Natural killer cell (primary cell): ENCODE data around the gene SLC24A3. TPM values are rescaled to one million over a fixed set of nuclear protein-coding genes. Genes with fewer than 3 reads are reported as not detected.

Source experiments
- ATAC-seq, 3 donors: fragments of 150-1000 bp in 2 of 3; fragments of 200-7000 bp in 1 of 3; cut with Tn5 transposase; 1 replicate in 1 of 3; 2 replicates in 2 of 3; pipeline ENCODE4 v1.10.0; 2021; ENCODE audit warnings: mild to moderate bottlenecking in 2 of 3, moderate library complexity in 2 of 3
- DNase-seq, 2 donors: peaks; one replicate each; pipeline versions ENCODE4 v3.0.0 to v3.0.0-alpha.2; 2013 to 2021; ENCODE audit warnings: mixed read lengths in 1 of 2
- H3K27ac ChIP-seq: one replicate; pipeline ENCODE4 v1.5.1; 2013; ENCODE audit warnings: mild to moderate bottlenecking, low read length
- H3K27me3 ChIP-seq: one replicate; pipeline ENCODE4 v1.6.1; 2013; ENCODE audit warnings: low read length; ENCODE audit not compliant: control insufficient read depth, insufficient read depth
- H3K36me3 ChIP-seq: one replicate; pipeline ENCODE4 v1.6.1; 2013; ENCODE audit warnings: low read length; ENCODE audit not compliant: control insufficient read depth, insufficient read depth
- H3K4me1 ChIP-seq: one replicate; pipeline ENCODE4 v1.6.1; 2013; ENCODE audit warnings: low read length; ENCODE audit not compliant: control insufficient read depth, insufficient read depth
- H3K4me3 ChIP-seq: one replicate; pipeline ENCODE4 v1.5.1; 2013; ENCODE audit warnings: low read length
- H3K9me3 ChIP-seq: one replicate; pipeline ENCODE4 v1.6.1; 2013; ENCODE audit warnings: low read length; ENCODE audit not compliant: control insufficient read depth, insufficient read depth
- H3K27ac Mint-ChIP-seq, 2 donors: one replicate each; pipeline ENCODE4 v1.8.0; 2022; ENCODE audit warnings: mild to moderate bottlenecking in 2 of 2, mixed read lengths in 2 of 2, moderate library complexity in 1 of 2
- H3K27me3 Mint-ChIP-seq, 2 donors: one replicate each; pipeline ENCODE4 v1.8.0; 2022; ENCODE audit warnings: low read depth in 2 of 2, mixed read lengths in 2 of 2
- H3K36me3 Mint-ChIP-seq: one replicate; pipeline ENCODE4 v1.8.0; 2022; ENCODE audit warnings: mixed read lengths
- H3K4me1 Mint-ChIP-seq, 2 donors: one replicate each; pipeline ENCODE4 v1.8.0; 2022; ENCODE audit warnings: mixed read lengths in 2 of 2
- H3K4me3 Mint-ChIP-seq: one replicate; pipeline ENCODE4 v1.8.0; 2022; ENCODE audit warnings: mild to moderate bottlenecking, moderate library complexity, mixed read lengths
- H3K9me3 Mint-ChIP-seq, 2 donors: one replicate each; pipeline ENCODE4 v1.8.0; 2022; ENCODE audit warnings: mixed read lengths in 2 of 2
- WGBS: methylation state at CpG from one replicate; pipeline ENCODE4 v1.1.7; 2013; ENCODE audit warnings: missing lambda C conversion rate; ENCODE audit not compliant: insufficient coverage; 5-methylcytosine and 5-hydroxymethylcytosine counted together
- intact Hi-C: fragments of 100-400 bp; cut with micrococcal nuclease; formaldehyde crosslinking; loops from one replicate; pipeline ENCODE4 v1.14.2; 2022
- total RNA-seq, 4 donors: library from RNA; stranded (reverse); fragments of 120-200 nt in 1 of 4; gene quantifications; one replicate each; pipeline versions ENCODE4 v1.2.3 to v1.2.4, GENCODE V29; 2013 to 2022
- TF ChIP-seq, protein P1 (sequence below): fragments of 200-600 bp; IDR thresholded peaks from one replicate; pipeline ENCODE4 v1.8.0; 2022; ENCODE audit warnings: antibody characterized with exemption

The SLC24A3 gene
- total RNA-seq, 3 donors from 2014 or later (not counting 1 experiment from before 2014, with no cell fraction given), result 0.09 to 5.5 (median 0.99) TPM

DNA sequence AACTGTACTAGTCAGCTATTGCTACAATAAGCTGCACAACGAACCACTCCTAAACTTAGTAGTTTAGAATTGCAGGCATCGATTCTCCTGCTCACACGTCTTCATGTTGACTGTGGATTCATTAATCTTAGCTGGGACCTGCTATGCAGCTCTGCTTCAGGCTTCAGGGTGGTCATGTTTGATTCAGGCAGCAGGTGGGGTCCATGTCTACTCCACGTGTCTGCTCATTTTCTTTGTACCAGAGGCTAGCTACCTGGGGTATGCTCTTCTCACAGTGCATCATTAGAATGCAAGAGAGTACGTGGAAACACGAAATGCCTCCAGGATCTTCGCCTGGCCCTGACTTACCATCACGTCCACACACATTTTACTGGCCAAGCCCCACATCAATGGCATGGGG lies 481.1 kb downstream of the SLC24A3 start:
- 87% methylated on average over 8 of the region's 8 CpGs for WGBS
- TF ChIP-seq, protein P1, sequence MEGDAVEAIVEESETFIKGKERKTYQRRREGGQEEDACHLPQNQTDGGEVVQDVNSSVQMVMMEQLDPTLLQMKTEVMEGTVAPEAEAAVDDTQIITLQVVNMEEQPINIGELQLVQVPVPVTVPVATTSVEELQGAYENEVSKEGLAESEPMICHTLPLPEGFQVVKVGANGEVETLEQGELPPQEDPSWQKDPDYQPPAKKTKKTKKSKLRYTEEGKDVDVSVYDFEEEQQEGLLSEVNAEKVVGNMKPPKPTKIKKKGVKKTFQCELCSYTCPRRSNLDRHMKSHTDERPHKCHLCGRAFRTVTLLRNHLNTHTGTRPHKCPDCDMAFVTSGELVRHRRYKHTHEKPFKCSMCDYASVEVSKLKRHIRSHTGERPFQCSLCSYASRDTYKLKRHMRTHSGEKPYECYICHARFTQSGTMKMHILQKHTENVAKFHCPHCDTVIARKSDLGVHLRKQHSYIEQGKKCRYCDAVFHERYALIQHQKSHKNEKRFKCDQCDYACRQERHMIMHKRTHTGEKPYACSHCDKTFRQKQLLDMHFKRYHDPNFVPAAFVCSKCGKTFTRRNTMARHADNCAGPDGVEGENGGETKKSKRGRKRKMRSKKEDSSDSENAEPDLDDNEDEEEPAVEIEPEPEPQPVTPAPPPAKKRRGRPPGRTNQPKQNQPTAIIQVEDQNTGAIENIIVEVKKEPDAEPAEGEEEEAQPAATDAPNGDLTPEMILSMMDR, result no peak
- intact Hi-C loops, result loop anchor here (10.0 kb wide), 1 partner anchor 871 kb away; no protein-coding TSS in a partner anchor
- Mint-ChIP-seq H3K9me3 (no peaks in the 10 kb centered on the region), H3K4me1 (peaks cover 0 to 7% of the 10 kb centered on the region in 2 donors), H3K27me3 (peaks cover 13 to 14% of the 10 kb centered on the region in 2 donors), H3K4me3 (no peak overlapping the region), H3K36me3 (no peaks in the 10 kb centered on the region), H3K27ac (no peak overlapping the region)
- Histone ChIP-seq H3K9me3 (no peaks in the 10 kb centered on the region), H3K27ac (no peak overlapping the region), H3K4me1 (peaks cover 3% of the 10 kb centered on the region), H3K27me3 (no peaks in the 10 kb centered on the region), H3K4me3 (no peak overlapping the region), H3K36me3 (no peaks in the 10 kb centered on the region)
- ATAC-seq, result no peak
- DNase-seq, result no peak

DNA sequence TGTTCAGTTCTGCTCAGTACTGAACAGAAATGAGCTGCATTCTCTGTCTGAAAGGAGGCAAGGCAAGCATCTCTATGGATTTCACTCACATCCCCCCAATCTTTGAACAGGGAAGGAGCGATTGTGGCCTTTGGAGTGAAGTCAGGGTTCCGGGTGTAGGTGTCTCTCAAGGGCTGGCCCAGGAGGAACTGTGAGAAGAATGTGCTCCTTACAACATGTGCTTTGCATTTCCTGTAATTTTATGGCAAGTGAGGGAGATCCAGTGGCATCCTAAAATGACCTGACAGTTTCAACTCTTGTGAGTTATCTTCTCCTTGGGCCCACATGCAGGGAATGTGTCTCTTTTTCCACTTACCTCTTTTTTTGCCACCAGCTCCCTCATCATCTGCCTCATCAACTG lies 482.6 kb downstream of the SLC24A3 start:
- no peak overlapping the region for H3K4me3 ChIP-seq
- Mint-ChIP-seq H3K9me3 (no peaks in the 10 kb centered on the region), H3K36me3 (no peaks in the 10 kb centered on the region), H3K4me1 (peaks cover 0 to 7% of the 10 kb centered on the region in 2 donors), H3K4me3 (no peak overlapping the region), H3K27ac (no peak overlapping the region), H3K27me3 (peaks cover 13 to 14% of the 10 kb centered on the region in 2 donors)
- peaks cover 3% of the 10 kb centered on the region for H3K4me1 ChIP-seq
- no peaks in the 10 kb centered on the region for H3K36me3 ChIP-seq
- ATAC-seq (no peak), DNase-seq (no peak)
- H3K9me3 ChIP-seq, result no peaks in the 10 kb centered on the region
- no peak overlapping the region for H3K27ac ChIP-seq
- TF ChIP-seq, protein P1, result no peak
- H3K27me3 ChIP-seq, result no peaks in the 10 kb centered on the region
- intact Hi-C loops, result loop anchor here (10.0 kb wide), 1 partner anchor 870 kb away; no protein-coding TSS in a partner anchor
- 87% methylated on average over 2 of the region's 2 CpGs for WGBS

DNA sequence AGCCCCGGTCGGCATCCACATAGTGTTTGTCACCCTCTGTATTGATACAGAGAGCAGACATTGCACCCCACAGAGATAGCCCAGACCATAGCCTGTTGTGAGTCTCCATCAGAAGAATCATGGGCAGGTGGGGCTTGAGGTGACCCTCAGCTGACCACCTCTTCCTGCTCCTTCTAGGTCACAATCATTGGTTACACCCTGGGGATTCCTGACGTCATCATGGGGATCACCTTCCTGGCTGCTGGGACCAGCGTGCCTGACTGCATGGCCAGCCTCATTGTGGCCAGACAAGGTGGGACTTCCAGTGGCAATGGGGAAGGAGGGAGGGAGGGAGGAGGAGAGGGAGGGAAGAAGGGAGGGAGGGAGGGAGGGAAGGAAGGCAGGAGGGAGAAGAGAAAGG lies 484.2 kb downstream of the SLC24A3 start:
- TF ChIP-seq, protein P1, result no peak
- no peaks in the 10 kb centered on the region for H3K9me3 ChIP-seq
- Mint-ChIP-seq H3K27me3 (peaks cover 2 to 6% of the 10 kb centered on the region in 2 donors), H3K4me3 (no peak overlapping the region), H3K9me3 (no peaks in the 10 kb centered on the region), H3K27ac (no peak overlapping the region), H3K36me3 (no peaks in the 10 kb centered on the region), H3K4me1 (peaks cover 0 to 7% of the 10 kb centered on the region in 2 donors)
- no peak overlapping the region for H3K4me3 ChIP-seq
- intact Hi-C loops, result loop anchor here (10.0 kb wide), 1 partner anchor 868 kb away; no protein-coding TSS in a partner anchor
- H3K4me1 ChIP-seq, result peaks cover 3% of the 10 kb centered on the region
- no peaks in the 10 kb centered on the region for H3K27me3 ChIP-seq
- DNase-seq (no peak), ATAC-seq (no peak)
- 90% methylated on average over 4 of the region's 4 CpGs for WGBS
- no peaks in the 10 kb centered on the region for H3K36me3 ChIP-seq
- no peak overlapping the region for H3K27ac ChIP-seq

DNA sequence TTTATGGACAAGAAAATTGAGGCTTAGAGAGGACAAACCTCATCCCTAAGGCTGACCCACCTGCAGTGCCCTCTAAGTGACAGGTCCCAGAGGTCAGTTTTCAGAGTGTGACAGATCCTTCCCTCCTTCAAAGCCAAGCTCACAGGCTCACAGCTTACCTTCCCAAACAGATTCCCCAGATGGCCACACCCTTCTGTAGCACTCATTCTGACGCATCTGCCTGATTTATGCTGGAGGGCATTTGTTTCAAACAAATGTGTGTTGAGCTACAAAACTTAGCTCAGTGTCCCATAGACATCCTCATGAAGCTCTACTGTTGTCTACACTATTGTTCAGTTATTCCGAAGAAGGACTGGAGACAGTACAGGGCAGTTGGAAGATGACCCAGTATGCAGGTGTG lies 485.0 kb downstream of the SLC24A3 start:
- Mint-ChIP-seq H3K4me3 (no peak overlapping the region), H3K4me1 (peaks cover 0 to 6% of the 10 kb centered on the region in 2 donors), H3K9me3 (no peaks in the 10 kb centered on the region), H3K27me3 (peaks cover 9 to 10% of the 10 kb centered on the region in 2 donors), H3K36me3 (no peaks in the 10 kb centered on the region), H3K27ac (no peak overlapping the region)
- Histone ChIP-seq H3K27me3 (no peaks in the 10 kb centered on the region), H3K27ac (no peak overlapping the region), H3K4me3 (no peak overlapping the region), H3K4me1 (peaks cover 3% of the 10 kb centered on the region), H3K9me3 (no peaks in the 10 kb centered on the region), H3K36me3 (no peaks in the 10 kb centered on the region)
- no peak for DNase-seq
- WGBS, result 100% methylated on average over 1 of the region's 2 CpGs
- ATAC-seq, result no peak
- TF ChIP-seq, protein P1, result no peak
- intact Hi-C loops, result loop anchor here (10.0 kb wide), 1 partner anchor 867 kb away; no protein-coding TSS in a partner anchor
